GM23248 (cell line): ENCODE results near the gene GKAP1. TPM values are rescaled to one million over a fixed set of nuclear protein-coding genes. Genes with fewer than 3 reads are reported as not detected.

Source experiments
- DNase-seq: peaks from one replicate; pipeline ENCODE4 v3.0.0-alpha.2; 2015
- H2AFZ ChIP-seq: fragments of 200-600 bp; sonication (generic); 2 replicates; pipeline ENCODE4 v1.6.1; 2016; ENCODE audit warnings: antibody characterized with exemption
- H3F3A ChIP-seq: fragments of 200-600 bp; sonication (generic); 2 replicates; pipeline ENCODE4 v1.6.1; 2016; ENCODE audit warnings: mild to moderate bottlenecking, antibody characterized with exemption, mixed run types; ENCODE audit not compliant: insufficient read depth
- H3K27ac ChIP-seq: fragments of 200-600 bp; sonication (generic); 2 replicates; pipeline ENCODE4 v1.5.1; 2016; ENCODE audit warnings: mild to moderate bottlenecking
- H3K27me3 ChIP-seq: fragments of 200-600 bp; sonication (generic); replicated peaks from 2 replicates; pipeline ENCODE4 v1.6.1; 2016; ENCODE audit warnings: mild to moderate bottlenecking; ENCODE audit not compliant: insufficient read depth
- H3K36me3 ChIP-seq: fragments of 200-600 bp; sonication (generic); 2 replicates; pipeline ENCODE4 v1.6.1; 2016; ENCODE audit warnings: low read depth, mild to moderate bottlenecking
- H3K4me1 ChIP-seq: fragments of 200-600 bp; sonication (generic); 2 replicates; pipeline ENCODE4 v1.6.1; 2016; ENCODE audit warnings: mild to moderate bottlenecking; ENCODE audit not compliant: insufficient read depth
- H3K4me2 ChIP-seq: fragments of 200-600 bp; sonication (generic); one replicate; pipeline ENCODE4 v1.6.1; 2016; ENCODE audit warnings: mild to moderate bottlenecking; ENCODE audit not compliant: unreplicated experiment
- H3K4me3 ChIP-seq: fragments of 200-600 bp; sonication (generic); 2 replicates; pipeline ENCODE4 v1.5.1; 2016; ENCODE audit warnings: mild to moderate bottlenecking
- H3K79me2 ChIP-seq: fragments of 200-600 bp; sonication (generic); 2 replicates; pipeline ENCODE4 v1.6.1; 2016; ENCODE audit warnings: mild to moderate bottlenecking; ENCODE audit not compliant: insufficient read depth
- H3K9ac ChIP-seq: fragments of 200-600 bp; sonication (generic); 2 replicates; pipeline ENCODE4 v1.6.1; 2016; ENCODE audit warnings: mild to moderate bottlenecking
- H3K9me2 ChIP-seq: fragments of 200-600 bp; sonication (generic); 2 replicates; pipeline ENCODE4 v1.6.1; 2016; ENCODE audit warnings: mixed run types, mild to moderate bottlenecking, moderate library complexity; ENCODE audit not compliant: insufficient read depth
- H3K9me3 ChIP-seq: fragments of 200-600 bp; sonication (generic); one replicate; pipeline ENCODE4 v1.6.1; 2017; ENCODE audit warnings: low read depth
- H4K20me1 ChIP-seq: fragments of 200-600 bp; sonication (generic); 2 replicates; pipeline ENCODE4 v1.6.0; 2016; ENCODE audit not compliant: insufficient read depth
- EZH2 ChIP-seq: fragments of 200-600 bp; sonication (generic); IDR thresholded peaks from 2 replicates; pipeline ENCODE4 v1.6.1; 2018; ENCODE audit warnings: antibody characterized with exemption, mild to moderate bottlenecking; ENCODE audit not compliant: insufficient read depth, poor library complexity, severe bottlenecking
- EZH2phosphoT487 ChIP-seq: fragments of 200-600 bp; sonication (generic); IDR thresholded peaks from 2 replicates; pipeline ENCODE4 v1.6.1; 2018; ENCODE audit warnings: antibody characterized with exemption, moderate library complexity, mild to moderate bottlenecking, low read depth; ENCODE audit not compliant: insufficient read depth
- WGBS, 2 experiments: methylation state at CpG; one replicate each; pipeline ENCODE4 v1.1.6; 2015 to 2017; ENCODE audit warnings: low lambda C conversion rate in 2 of 2, low coverage in 1 of 2; ENCODE audit errors: missing lambda C conversion rate in 2 of 2; 5-methylcytosine and 5-hydroxymethylcytosine counted together
- in situ Hi-C: fragments of 300-500 bp; cut with MboI; formaldehyde crosslinking; loops from 2 replicates; pipeline ENCODE4 v1.15.0; 2020
- polyA plus RNA-seq: library from polyadenylated mRNA; unstranded; fragments of >200 nt; fragmentation: Nextera tagmentation; extraction: Ambion mirVana; gene quantifications from 2 replicates; pipeline ENCODE4 v1.2.1, GENCODE V29; 2016
- total RNA-seq: library from RNA; depleted of rRNA; stranded (reverse); fragments of >200 nt; shearing (Covaris generic); gene quantifications from 2 replicates; pipeline ENCODE4 v1.2.3, GENCODE V29; 2014

Gene GKAP1
- total and polyA plus RNA-seq, 2 experiments from 2014 or later, result 0.18 TPM; not detected in 1

GRCh38 chr9:83724436-83724835 lies 93.1 kb downstream of the GKAP1 start:
- Histone ChIP-seq H3K9ac (no peak overlapping the region), H3K4me1 (no peaks in the 10 kb centered on the region), H3F3A (no peaks in the 10 kb centered on the region), H3K27me3 (0 out of 2 replicates have a peak, but pooled peaks cover 4% of the 10 kb centered on the region), H3K9me2 (no peaks in the 10 kb centered on the region), H3K36me3 (no peaks in the 10 kb centered on the region), H2AFZ (no peak overlapping the region), H4K20me1 (no peaks in the 10 kb centered on the region), H3K4me3 (no peak overlapping the region), H3K9me3 (no peaks in the 10 kb centered on the region), H3K79me2 (no peaks in the 10 kb centered on the region), H3K4me2 (no peak overlapping the region), H3K27ac (no peak overlapping the region)
- DNase-seq, result no peak
- in situ Hi-C loops, result no loop called here
- TF ChIP-seq EZH2phosphoT487, result no peak
- no peak for TF ChIP-seq EZH2

GRCh38 chr9:83722726-83723495 lies 94.7 kb downstream of the GKAP1 start:
- Histone ChIP-seq H3K9me3 (no peaks in the 10 kb centered on the region), H3F3A (no peaks in the 10 kb centered on the region), H3K9ac (no peak overlapping the region), H3K4me3 (no peak overlapping the region), H3K27me3 (0 out of 2 replicates have a peak, but pooled peaks cover 4% of the 10 kb centered on the region), H3K36me3 (no peaks in the 10 kb centered on the region), H4K20me1 (no peaks in the 10 kb centered on the region), H3K4me1 (no peaks in the 10 kb centered on the region), H3K9me2 (no peaks in the 10 kb centered on the region), H3K79me2 (no peaks in the 10 kb centered on the region), H3K4me2 (no peak overlapping the region), H3K27ac (no peak overlapping the region), H2AFZ (no peak overlapping the region)
- DNase-seq, result no peak
- in situ Hi-C loops, result no loop called here
- 41 to 50% methylated on average over 2 of the region's 2 CpGs for WGBS, 2 experiments
- TF ChIP-seq EZH2phosphoT487 (no peak), EZH2 (no peak)

GRCh38 chr9:83721509-83721908 lies 96.1 kb downstream of the GKAP1 start:
- Histone ChIP-seq H3K79me2 (no peaks in the 10 kb centered on the region), H3K27ac (no peak overlapping the region), H3K9ac (no peak overlapping the region), H3K4me3 (no peak overlapping the region), H3K9me3 (no peaks in the 10 kb centered on the region), H2AFZ (no peak overlapping the region), H3F3A (no peaks in the 10 kb centered on the region), H3K4me2 (no peak overlapping the region), H3K27me3 (0 out of 2 replicates have a peak, but pooled peaks cover 2% of the 10 kb centered on the region), H4K20me1 (no peaks in the 10 kb centered on the region), H3K9me2 (no peaks in the 10 kb centered on the region), H3K36me3 (no peaks in the 10 kb centered on the region), H3K4me1 (no peaks in the 10 kb centered on the region)
- no peak for DNase-seq
- no peak for TF ChIP-seq EZH2phosphoT487
- TF ChIP-seq EZH2, result no peak
- in situ Hi-C loops, result no loop called here

- no peak for TF ChIP-seq EZH2
- TF ChIP-seq EZH2phosphoT487, result no peak
- in situ Hi-C loops, result no loop called here
- no peaks in the 10 kb centered on the region for H3K79me2 ChIP-seq
- H3K9me2 ChIP-seq, result no peaks in the 10 kb centered on the region
- H4K20me1 ChIP-seq, result no peaks in the 10 kb centered on the region
- H3K36me3 ChIP-seq, result no peaks in the 10 kb centered on the region
- no peaks in the 10 kb centered on the region for H3F3A ChIP-seq
- H2AFZ ChIP-seq, result no peak overlapping the region
- no peak overlapping the region for H3K27ac ChIP-seq
- no peak overlapping the region for H3K4me2 ChIP-seq
- no peaks in the 10 kb centered on the region for H3K9me3 ChIP-seq
- no peaks in the 10 kb centered on the region for H3K27me3 ChIP-seq
- no peaks in the 10 kb centered on the region for H3K4me1 ChIP-seq
- no peak overlapping the region for H3K9ac ChIP-seq
- no peak overlapping the region for H3K4me3 ChIP-seq
- DNase-seq, result no peak
Observed at GRCh38 chr9:83715794-83716193, 101.8 kb downstream of the GKAP1 start.

GRCh38 chr9:83715221-83715620 lies 102.3 kb downstream of the GKAP1 start:
- TF ChIP-seq EZH2phosphoT487 (no peak), EZH2 (no peak)
- Histone ChIP-seq H4K20me1 (no peaks in the 10 kb centered on the region), H3K79me2 (no peaks in the 10 kb centered on the region), H2AFZ (no peak overlapping the region), H3K9ac (no peak overlapping the region), H3K9me2 (no peaks in the 10 kb centered on the region), H3F3A (no peaks in the 10 kb centered on the region), H3K4me3 (no peak overlapping the region), H3K4me1 (no peaks in the 10 kb centered on the region), H3K4me2 (no peak overlapping the region), H3K9me3 (no peaks in the 10 kb centered on the region), H3K36me3 (no peaks in the 10 kb centered on the region), H3K27me3 (no peaks in the 10 kb centered on the region), H3K27ac (no peak overlapping the region)
- DNase-seq, result no peak
- in situ Hi-C loops, result no loop called here
- WGBS, 2 experiments, result 78 to 86% methylated on average over 1 of the region's 1 CpG
